ENCODE data around the gene CDH6.

GRCh38 chr5:31329715-31330114 is 136.2 kb downstream of the CDH6 start:
- TF ChIP-seq MAX (IDR thresholded peaks at IDR 0.05): no peak
- no peak for TF ChIP-seq FOXM1 (IDR thresholded peaks at IDR 0.05; ENCODE audit: borderline replicate concordance, low read depth)
- no peak for TF ChIP-seq TEAD4 (IDR thresholded peaks at IDR 0.05)
- no peak for TF ChIP-seq NFIC (IDR thresholded peaks at IDR 0.05)
- no peak for TF ChIP-seq CEBPB (IDR thresholded peaks at IDR 0.05)
- TF ChIP-seq EP300 (IDR thresholded peaks at IDR 0.05; ENCODE audit: borderline replicate concordance): no peak
- no peak for TF ChIP-seq EGR1 (IDR thresholded peaks at IDR 0.05)
- no peak for TF ChIP-seq RAD21 (IDR thresholded peaks at IDR 0.05; ENCODE audit: low read depth)
- no peak for TF ChIP-seq TAF1 (IDR thresholded peaks at IDR 0.05; ENCODE audit: low read depth)
- TF ChIP-seq REST (IDR thresholded peaks at IDR 0.05; ENCODE audit: low read depth): no peak
- no peak for TF ChIP-seq YY1 (IDR thresholded peaks at IDR 0.05; ENCODE audit: low read depth)
- TF ChIP-seq TCF12 (IDR thresholded peaks at IDR 0.05; ENCODE audit: low read depth): no peak

Data from Ishikawa (cell line).